GM06990 (cell line): ENCODE measurements around the gene LSM14A.
"Not testable (repeated sequence)": the region's sequence is repeated elsewhere in the genome, so short reads cannot be mapped to it uniquely, and the experiment has no call there.

Experiments
- DNase-seq: peaks from one replicate; pipeline ENCODE4 v3.0.0-alpha.2; 2011; ENCODE audit not compliant: insufficient read length; ENCODE audit errors: extremely low read depth
- H3K27me3 ChIP-seq: replicated peaks from 2 replicates; pipeline ENCODE4 v1.6.0; 2011; ENCODE audit warnings: low read length; ENCODE audit not compliant: control insufficient read depth, insufficient read depth
- H3K36me3 ChIP-seq: 2 replicates; pipeline ENCODE4 v1.5.1; 2011; ENCODE audit warnings: low read length; ENCODE audit not compliant: control insufficient read depth, insufficient read depth
- H3K4me3 ChIP-seq: replicated peaks from 2 replicates; pipeline ENCODE4 v1.5.1; 2011; ENCODE audit warnings: low read depth, mild to moderate bottlenecking, control low read depth, low read length
- CTCF ChIP-seq: IDR thresholded peaks from 2 replicates; pipeline ENCODE4 v1.5.1; 2011; ENCODE audit warnings: low read length, control low read depth, mild to moderate bottlenecking, inconsistent platforms; ENCODE audit not compliant: insufficient read depth, poor library complexity, severe bottlenecking

The LSM14A gene

DNA sequence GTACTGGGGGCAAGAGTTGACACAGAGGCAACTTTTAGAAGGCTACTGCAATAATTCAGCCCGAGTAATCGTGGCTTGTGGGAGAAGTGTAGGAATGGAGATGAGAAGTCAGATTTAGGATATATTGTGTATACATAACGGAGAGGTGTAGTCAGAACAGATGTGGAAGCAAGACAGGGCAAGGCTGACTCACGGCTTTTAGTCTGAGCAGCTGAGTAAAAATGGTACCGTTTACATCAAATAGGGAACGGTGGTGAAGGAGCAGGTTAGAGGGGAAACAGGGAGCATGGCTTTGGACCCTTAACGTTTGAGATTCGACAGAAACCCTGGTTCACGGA lies 796 bp upstream of the LSM14A start:
- DNase-seq = no peak
- no peaks in the 10 kb centered on the region for H3K27me3 ChIP-seq
- peak overlapping the region; percentile 77 for H3K4me3 ChIP-seq
- no peaks in the 10 kb centered on the region for H3K36me3 ChIP-seq
- TF ChIP-seq CTCF = no peak

DNA sequence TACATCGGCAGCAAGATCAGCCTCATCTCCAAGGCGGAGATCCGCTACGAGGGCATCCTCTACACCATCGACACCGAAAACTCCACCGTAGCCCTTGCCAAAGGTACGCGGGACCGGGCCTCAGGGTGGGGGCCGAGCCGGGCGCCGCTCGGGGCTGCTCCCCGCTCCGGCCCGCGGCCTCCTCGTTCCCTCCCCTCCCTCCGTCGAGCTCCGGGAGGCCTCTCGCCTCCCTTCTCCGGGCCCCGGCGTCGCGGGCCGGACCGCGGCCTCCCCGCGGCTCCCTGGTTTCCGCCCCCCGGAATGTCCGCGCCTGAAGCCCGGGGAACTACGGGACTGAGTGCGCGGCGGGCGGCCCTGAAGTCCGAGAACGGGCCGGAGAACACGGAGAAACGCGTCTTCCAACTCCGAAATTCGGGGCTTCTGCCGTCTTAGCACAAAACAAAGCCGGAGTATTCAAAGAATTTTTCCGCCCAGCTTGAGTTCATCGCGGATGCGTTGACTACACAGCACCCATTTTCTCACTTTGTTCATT lies 423 bp downstream of the LSM14A start:
- no peak for TF ChIP-seq CTCF
- no peak for DNase-seq
- no peaks in the 10 kb centered on the region for H3K27me3 ChIP-seq
- peak overlapping the region; percentile 93 for H3K4me3 ChIP-seq
- H3K36me3 ChIP-seq = no peaks in the 10 kb centered on the region

- peak; percentile 43 for DNase-seq
- no peak for TF ChIP-seq CTCF
- Histone ChIP-seq H3K27me3 (no peaks in the 10 kb centered on the region), H3K36me3 (no peaks in the 10 kb centered on the region; the same call in 1 of the 2 replicates), H3K4me3 (peak overlapping the region; percentile 93)
Observed at GRCh38 chr19:34173193-34173956, 1.1 kb downstream of the LSM14A start.

GRCh38 chr19:34175173-34175572 lies 2.9 kb downstream of the LSM14A start:
- H3K27me3 ChIP-seq, DNase-seq, H3K36me3 ChIP-seq: not testable (repeated sequence)
- H3K4me3 ChIP-seq = peak overlapping the region; percentile 56

DNA sequence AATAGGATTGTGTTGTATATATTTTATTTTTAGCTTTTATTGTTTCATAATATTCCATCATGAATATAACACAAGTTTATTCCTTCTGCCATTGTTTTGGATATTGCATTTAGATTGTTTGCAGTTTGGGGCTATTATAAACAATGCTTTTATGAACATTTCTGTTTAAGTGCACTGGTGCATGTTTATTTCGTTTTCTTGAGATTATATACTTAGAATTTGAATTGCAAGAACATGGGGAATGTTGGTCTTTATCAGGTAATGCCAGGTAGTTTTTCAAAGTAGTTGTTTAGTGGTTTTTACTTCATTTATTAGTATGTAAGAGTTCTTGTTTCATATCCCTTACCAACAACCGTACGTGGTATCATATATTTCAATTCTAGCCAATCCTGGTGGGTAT lies 4.3 kb downstream of the LSM14A start:
- TF ChIP-seq CTCF = no peak
- peaks cover 1% of the 10 kb centered on the region for H3K36me3 ChIP-seq
- 0 out of 2 replicates have a peak overlapping the region, but pooled peaks have one; percentile 19 for H3K4me3 ChIP-seq
- no peak for DNase-seq
- H3K27me3 ChIP-seq = no peaks in the 10 kb centered on the region

GRCh38 chr19:34178274-34178610 lies 5.9 kb downstream of the LSM14A start:
- DNase-seq = no peak
- H3K36me3 ChIP-seq = peaks cover 1% of the 10 kb centered on the region
- H3K4me3 ChIP-seq = peak overlapping the region; percentile 26
- TF ChIP-seq CTCF = no peak
- no peaks in the 10 kb centered on the region for H3K27me3 ChIP-seq
